Measurements from ENCODE around the gene ETFBKMT. TPM values are rescaled to one million over a fixed set of nuclear protein-coding genes. Genes with fewer than 3 reads are reported as not detected.
"Not testable (repeated sequence)": the region's sequence is repeated elsewhere in the genome, so short reads cannot be mapped to it uniquely, and the experiment has no call there.

Gene ETFBKMT
- total RNA-seq, 1 donor from 2014 or later: 0.63 TPM

- no peak for DNase-seq (ENCODE audit: low read depth)
- no peak overlapping the region for H3K4me3 ChIP-seq (ENCODE audit: low read depth, low read length)
- TF ChIP-seq, protein P1, sequence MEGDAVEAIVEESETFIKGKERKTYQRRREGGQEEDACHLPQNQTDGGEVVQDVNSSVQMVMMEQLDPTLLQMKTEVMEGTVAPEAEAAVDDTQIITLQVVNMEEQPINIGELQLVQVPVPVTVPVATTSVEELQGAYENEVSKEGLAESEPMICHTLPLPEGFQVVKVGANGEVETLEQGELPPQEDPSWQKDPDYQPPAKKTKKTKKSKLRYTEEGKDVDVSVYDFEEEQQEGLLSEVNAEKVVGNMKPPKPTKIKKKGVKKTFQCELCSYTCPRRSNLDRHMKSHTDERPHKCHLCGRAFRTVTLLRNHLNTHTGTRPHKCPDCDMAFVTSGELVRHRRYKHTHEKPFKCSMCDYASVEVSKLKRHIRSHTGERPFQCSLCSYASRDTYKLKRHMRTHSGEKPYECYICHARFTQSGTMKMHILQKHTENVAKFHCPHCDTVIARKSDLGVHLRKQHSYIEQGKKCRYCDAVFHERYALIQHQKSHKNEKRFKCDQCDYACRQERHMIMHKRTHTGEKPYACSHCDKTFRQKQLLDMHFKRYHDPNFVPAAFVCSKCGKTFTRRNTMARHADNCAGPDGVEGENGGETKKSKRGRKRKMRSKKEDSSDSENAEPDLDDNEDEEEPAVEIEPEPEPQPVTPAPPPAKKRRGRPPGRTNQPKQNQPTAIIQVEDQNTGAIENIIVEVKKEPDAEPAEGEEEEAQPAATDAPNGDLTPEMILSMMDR (conservative IDR thresholded peaks at IDR 0.05; ENCODE audit: low read depth, low read length): no peak
Observed at GRCh38 chr12:31710021-31710818, 50.7 kb downstream of the ETFBKMT start.

DNA sequence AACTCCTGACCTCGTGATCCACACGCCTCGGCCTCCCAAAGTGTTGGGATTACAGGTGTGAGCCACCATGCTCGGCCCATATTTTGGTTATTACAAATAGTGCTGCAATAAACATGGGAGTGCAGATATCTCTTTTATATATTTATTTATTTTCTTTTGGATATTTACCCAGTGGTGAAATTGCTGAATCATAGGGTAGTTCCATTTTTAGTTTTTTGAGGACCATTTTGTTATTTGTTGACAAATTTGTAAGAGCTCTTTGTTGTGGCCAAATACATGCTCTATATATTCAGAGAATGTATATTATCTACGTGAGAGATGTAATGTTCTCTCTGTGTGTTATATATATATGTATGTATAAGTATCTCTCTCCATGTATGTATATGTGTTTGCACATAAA, 53.4 kb downstream of the ETFBKMT start:
- TF ChIP-seq, protein P1 (conservative IDR thresholded peaks at IDR 0.05; ENCODE audit: low read depth, low read length): no peak
- no peak overlapping the region for H3K4me3 ChIP-seq (ENCODE audit: low read depth, low read length)
- no peak for DNase-seq (ENCODE audit: low read depth)

DNA sequence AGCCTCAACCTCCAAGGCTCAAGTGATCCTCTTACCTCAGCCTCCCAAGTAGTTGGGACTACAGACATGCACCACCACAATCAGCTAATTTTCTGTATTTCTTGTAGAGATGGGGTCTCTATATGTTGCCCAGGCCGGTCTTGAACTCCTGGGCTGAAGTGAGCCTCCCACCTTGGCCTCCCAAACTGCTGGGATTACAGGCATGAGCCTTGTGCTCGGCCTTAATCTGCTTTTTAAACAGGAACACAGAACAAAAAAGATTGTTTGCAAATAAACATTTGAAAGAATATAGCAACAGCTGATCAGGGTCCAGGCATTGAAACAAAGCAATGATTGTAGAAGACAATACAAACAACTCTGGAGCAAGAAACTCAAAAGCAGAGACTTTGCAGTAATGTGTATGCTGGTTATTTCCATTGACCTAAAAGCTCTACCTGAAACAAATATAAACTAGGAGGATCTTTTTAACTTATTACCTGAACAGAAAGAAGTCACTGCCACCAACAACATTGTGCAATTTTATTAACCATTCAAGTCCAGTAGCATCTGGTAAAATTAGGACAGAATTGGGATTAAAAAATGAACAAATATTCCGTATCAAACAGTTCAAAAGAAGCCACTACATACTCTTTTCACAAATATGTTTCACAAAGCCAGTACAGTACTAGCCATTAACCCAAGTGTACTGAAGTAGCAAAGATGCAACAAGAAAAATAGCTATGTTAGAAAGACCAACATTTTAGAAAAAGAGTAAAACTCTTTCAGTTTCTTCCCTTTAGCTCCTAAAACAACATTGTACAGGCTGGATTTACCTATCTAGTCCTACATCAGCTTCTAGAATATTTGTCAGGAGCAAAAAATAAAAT, 55.2 kb downstream of the ETFBKMT start:
- no peak overlapping the region for H3K4me3 ChIP-seq (ENCODE audit: low read depth, low read length)
- TF ChIP-seq, protein P1 (conservative IDR thresholded peaks at IDR 0.05; ENCODE audit: low read depth, low read length): no peak
- no peak for DNase-seq (ENCODE audit: low read depth)

DNA sequence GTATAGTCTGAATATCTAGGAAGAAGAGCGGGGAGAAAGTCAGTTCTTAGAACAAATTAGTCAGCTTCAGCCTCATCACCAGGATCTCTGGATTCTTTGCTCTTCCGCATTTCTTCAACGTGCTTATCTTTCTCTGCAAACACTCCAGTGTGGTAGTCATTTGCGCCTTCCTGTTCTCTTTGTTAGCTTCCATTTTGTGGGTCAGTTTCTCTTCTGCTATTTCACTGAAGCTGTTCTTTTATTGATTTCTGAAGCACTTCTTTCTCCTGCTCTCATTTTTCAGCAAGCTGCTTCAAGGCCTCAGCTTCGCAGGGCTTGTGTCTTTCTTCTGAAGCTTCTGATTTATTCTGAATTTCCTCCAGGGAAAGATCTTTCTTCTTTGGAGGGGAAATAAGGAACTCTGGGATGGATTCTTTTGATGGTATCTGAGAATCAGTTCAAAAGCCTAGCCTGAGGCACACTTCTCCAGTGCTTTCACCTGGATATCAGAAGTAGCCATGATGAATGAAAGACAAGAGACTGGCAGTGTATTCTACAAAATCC, 55.9 kb downstream of the ETFBKMT start:
- no peak for DNase-seq (ENCODE audit: low read depth)

GRCh38 chr12:31716998-31717397, 57.5 kb downstream of the ETFBKMT start:
- not testable (repeated sequence) for DNase-seq (ENCODE audit: low read depth); H3K4me3 ChIP-seq (ENCODE audit: low read depth, low read length)

More for the DNA sequence above, 55.9 kb downstream of the ETFBKMT start:
- TF ChIP-seq, protein P1 (conservative IDR thresholded peaks at IDR 0.05; ENCODE audit: low read depth, low read length): no peak
- no peak overlapping the region for H3K4me3 ChIP-seq (ENCODE audit: low read depth, low read length)

DNA sequence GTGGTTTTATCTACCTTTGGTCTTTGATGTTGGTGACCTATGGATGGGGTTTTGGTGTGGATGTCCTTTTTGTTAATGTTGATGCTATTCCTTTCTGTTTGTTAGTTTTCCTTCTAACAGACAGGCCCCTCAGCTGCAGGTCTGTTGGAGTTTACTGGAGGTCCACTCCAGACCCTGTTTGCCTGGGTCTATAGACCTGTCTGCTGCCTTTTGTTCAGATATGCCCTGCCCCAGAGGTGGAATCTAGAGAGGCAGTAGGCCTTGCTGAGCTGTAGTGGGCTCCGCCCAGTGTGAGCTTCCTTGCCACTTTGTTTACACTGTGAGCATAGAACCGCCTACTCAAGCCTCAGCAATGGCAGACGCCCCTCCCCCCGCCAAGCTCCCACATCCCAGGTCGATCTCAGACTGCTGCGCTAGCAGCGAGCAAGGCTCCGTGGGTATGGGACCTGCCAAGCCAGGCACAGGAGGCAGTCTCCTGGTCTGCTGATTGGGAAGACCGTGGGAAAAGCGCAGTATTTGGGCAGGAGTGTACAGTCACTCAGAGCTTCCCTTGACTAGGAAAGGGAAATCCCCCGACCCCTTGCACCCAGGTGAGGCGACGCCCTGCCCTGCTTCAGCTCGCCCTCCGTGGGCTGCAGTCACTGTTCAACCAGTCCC, 59.2 kb downstream of the ETFBKMT start:
- DNase-seq (ENCODE audit: low read depth); H3K4me3 ChIP-seq (ENCODE audit: low read depth, low read length): not testable (repeated sequence)

DNA sequence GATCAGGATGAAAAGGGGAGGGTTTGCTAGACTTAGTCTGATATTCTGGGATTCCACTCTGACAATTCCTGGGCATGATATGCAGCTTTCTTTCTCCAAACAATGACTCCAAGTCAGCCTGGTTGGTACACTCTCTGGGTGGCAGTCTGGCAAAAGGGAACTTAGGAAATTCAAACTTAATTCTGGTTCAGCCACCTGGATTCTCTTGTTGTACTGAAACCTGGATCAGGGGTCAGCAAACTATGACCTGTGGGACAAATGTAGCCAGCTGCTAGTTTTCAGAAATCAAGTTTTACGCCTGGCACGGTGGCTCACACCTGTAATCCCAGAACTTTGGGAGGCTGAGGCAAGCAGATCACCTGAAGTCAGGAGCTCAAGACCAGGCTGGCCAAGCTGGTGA, 63.1 kb downstream of the ETFBKMT start:
- no peak for DNase-seq (ENCODE audit: low read depth)
- TF ChIP-seq, protein P1 (conservative IDR thresholded peaks at IDR 0.05; ENCODE audit: low read depth, low read length): no peak
- no peak overlapping the region for H3K4me3 ChIP-seq (ENCODE audit: low read depth, low read length)

Other genes starting within 250 kb of the ETFBKMT start
- 8.6 and 13.9 TPM in 2 replicates for gene DENND5B, start 68.6 kb upstream of the ETFBKMT start, total RNA-seq
- gene AMN1, start 69.3 kb downstream of the ETFBKMT start, total RNA-seq: 9.8 and 13.1 TPM in 2 replicates